Cardiac fibroblast (primary cell): ENCODE measurements around the gene PITRM1.

Source experiments
- DNase-seq, 2 donors: peaks; one replicate each; pipeline versions ENCODE4 v3.0.0 to v3.0.0-alpha.2; 2010; ENCODE audit warnings: low read depth in 2 of 2
- H3K4me3 ChIP-seq, 2 donors: replicated peaks in 1 of 2; 1 replicate in 1 of 2; 2 replicates in 1 of 2; pipeline ENCODE4 v1.5.1; 2011; ENCODE audit warnings: low read depth in 2 of 2, low read length in 2 of 2, mild to moderate bottlenecking in 2 of 2, moderate library complexity in 1 of 2
- CTCF ChIP-seq: IDR thresholded peaks from one replicate; pipeline ENCODE4 v1.5.1; 2011; ENCODE audit warnings: low read depth, mild to moderate bottlenecking, low read length, inconsistent platforms

Gene PITRM1

GRCh38 chr10:3097160-3097559 is 75.4 kb downstream of the PITRM1 start:
- H3K4me3 ChIP-seq, result no peak overlapping the region
- DNase-seq, result no peak
- no peak for TF ChIP-seq CTCF

GRCh38 chr10:3096149-3096548 is 76.4 kb downstream of the PITRM1 start:
- DNase-seq, result peak in 1 of 2 donors; percentile 16
- TF ChIP-seq CTCF, result no peak
- no peak overlapping the region for H3K4me3 ChIP-seq

GRCh38 chr10:3095373-3096139 is 77.0 kb downstream of the PITRM1 start:
- DNase-seq, result peak; percentile 98 to 100
- no peak for TF ChIP-seq CTCF
- H3K4me3 ChIP-seq, result no peak overlapping the region

GRCh38 chr10:3094609-3095036 is 78.0 kb downstream of the PITRM1 start:
- no peak for TF ChIP-seq CTCF
- DNase-seq, result peak in 1 of 2 donors; percentile 51
- H3K4me3 ChIP-seq, result peak overlapping the region in 1 of 2 donors; percentile 6

- no peak overlapping the region for H3K4me3 ChIP-seq
- DNase-seq, result no peak
- no peak for TF ChIP-seq CTCF
Observed at GRCh38 chr10:3093996-3094395, 78.6 kb downstream of the PITRM1 start.

GRCh38 chr10:3091921-3092320 is 80.7 kb downstream of the PITRM1 start:
- H3K4me3 ChIP-seq, result no peak overlapping the region

More at GRCh38 chr10:3091921-3092320, 80.7 kb downstream of the PITRM1 start:
- no peak for TF ChIP-seq CTCF
- DNase-seq, result no peak
